Hepatic stellate cell (primary cell): ENCODE results near the gene CAMK2A.

Source experiments
- DNase-seq: peaks from one replicate; pipeline ENCODE4 v3.0.0; 2011; ENCODE audit warnings: low spot score

The CAMK2A gene

DNA sequence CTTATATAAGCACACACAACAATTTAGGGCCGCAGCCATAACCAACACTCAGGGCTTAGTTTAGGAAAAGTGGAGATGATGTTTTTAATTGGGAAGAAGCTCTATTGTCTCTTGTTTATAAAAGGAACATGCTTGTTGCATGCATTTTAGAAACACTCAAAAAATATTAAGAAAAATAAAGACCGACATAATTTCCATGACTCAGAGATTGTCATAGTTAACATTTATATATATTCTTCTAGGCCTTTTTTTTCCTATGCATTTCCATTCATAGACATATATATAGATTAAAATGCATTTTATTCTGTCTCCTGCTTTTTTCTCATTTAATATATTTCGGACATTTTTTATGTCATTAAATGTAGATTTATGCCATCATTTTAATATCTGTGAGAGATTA lies 26.7 kb upstream of the CAMK2A start:
- no peak for DNase-seq

DNA sequence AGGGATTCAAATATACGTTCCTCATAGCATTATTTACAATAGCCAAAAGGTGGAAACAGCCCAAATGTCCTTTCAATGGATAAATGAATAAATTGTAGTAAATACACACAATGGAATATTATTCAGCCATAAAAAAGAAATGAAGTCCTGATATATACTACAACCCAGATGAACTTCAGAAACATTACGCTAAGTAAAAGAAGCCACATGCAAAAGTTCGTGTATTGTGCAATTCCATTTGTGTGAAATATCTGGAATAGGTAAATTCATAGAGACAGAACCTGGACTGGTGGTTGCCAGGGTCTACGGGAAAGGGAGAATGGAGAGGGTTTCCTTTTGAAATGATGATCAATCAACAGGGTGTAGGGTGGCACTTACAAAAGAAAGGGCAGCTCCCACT lies 25.7 kb upstream of the CAMK2A start:
- no peak for DNase-seq

- no peak for DNase-seq
Measured at GRCh38 chr5:150313921-150314716, 24.5 kb upstream of the CAMK2A start.

- DNase-seq: no peak
Measured at GRCh38 chr5:150313501-150313900, 23.9 kb upstream of the CAMK2A start.

DNA sequence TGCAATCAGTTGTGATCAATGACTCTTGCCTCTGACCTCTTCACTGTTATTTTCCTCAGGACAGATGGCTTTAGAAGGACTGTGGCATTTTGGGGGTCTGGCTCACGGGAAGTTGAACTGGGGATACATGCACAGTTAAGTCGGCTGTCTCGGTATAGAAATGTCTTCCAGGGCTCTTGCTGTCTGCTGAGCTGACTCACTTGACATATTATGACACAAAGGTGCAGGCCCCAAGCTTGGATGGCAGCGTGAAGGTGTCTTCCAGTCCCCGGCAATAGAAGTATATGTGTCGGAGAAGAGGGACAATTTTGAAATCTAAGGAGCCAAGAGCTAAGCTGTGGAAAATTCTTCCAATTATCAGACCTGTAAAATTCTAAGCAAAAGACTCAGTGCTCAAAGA lies 22.9 kb upstream of the CAMK2A start:
- no peak for DNase-seq

GRCh38 chr5:150311015-150311692 lies 21.6 kb upstream of the CAMK2A start:
- DNase-seq: no peak

- DNase-seq: no peak
Measured at GRCh38 chr5:150310246-150310645, 20.7 kb upstream of the CAMK2A start.

DNA sequence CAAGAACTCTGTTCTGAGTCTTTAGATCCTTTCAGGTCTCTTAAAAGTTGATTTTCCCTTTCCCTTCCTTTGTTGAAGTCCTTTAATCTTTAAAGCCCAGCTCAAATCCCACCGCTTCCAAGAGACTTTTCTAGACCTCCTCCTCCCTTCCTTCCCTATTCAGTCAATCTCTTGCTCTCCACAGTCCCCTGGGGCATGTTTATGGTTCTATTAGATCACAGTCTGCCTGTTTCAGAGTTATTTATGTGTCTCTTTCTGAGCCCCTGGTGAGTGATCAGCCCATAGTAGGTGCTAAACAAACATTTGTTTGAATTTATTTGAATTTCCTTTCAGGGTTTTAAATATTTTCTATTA lies 20.3 kb upstream of the CAMK2A start:
- DNase-seq: no peak

DNA sequence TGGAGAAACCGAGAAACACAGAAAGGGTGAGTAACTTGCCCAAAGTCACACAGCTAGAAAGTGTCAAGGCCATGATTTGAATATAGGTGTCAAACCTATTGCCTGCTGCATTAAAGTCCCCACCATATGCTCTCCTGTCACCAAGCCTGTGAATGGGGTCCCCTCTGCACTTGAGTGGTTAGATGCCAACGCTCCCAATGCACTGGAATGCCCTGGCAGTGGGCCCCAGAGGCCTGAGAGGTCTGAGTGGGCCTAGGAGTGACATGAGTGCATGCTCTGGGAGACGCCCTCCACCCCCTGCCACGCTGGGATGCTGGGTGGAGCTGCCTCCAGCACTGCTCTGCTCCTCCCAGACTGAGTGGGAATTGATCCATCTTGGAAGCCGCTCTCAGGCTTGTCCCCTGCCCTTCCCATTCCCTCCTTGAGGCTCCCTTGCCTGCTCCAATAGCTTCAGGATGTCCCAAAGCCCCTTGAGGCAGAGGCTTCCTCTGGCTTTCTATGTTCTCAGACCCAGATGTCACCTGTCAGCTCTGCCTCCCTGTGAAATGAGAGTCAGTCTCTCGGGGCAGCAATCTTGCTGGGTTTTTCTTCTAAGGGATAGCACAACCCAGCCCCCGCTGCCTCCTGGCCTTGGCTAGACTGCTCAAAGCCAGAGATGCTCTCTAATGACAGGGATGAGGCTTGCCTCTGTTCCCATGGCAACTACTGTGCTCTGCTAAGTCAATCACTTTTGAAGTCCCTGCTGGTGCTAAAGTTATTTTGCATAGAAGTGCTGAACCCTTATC lies 19.7 kb upstream of the CAMK2A start:
- DNase-seq: no peak

GRCh38 chr5:150307617-150308426 lies 18.2 kb upstream of the CAMK2A start:
- no peak for DNase-seq

- DNase-seq: no peak
Measured at GRCh38 chr5:150306775-150307174, 17.2 kb upstream of the CAMK2A start.

- DNase-seq: no peak
Measured at GRCh38 chr5:150305557-150305956, 16.0 kb upstream of the CAMK2A start.

DNA sequence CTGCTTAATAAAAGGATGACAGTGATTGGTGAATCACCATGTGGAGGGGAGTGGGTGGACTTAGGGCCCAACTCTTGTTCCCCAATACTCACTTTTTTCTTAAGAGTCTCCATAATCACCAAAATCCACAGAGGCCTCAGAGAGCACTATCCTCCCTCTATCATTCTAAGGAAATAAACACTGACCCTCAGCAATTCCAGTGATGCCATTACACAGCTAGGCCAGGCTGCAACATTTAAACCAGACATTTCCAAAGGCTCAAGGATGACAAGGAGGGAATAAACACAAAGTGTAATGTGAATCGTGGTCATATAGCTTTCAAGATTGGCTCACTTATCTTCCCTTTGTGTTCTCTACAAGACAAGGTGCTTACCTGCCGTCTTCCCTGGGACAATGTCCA lies 15.5 kb upstream of the CAMK2A start:
- no peak for DNase-seq

DNA sequence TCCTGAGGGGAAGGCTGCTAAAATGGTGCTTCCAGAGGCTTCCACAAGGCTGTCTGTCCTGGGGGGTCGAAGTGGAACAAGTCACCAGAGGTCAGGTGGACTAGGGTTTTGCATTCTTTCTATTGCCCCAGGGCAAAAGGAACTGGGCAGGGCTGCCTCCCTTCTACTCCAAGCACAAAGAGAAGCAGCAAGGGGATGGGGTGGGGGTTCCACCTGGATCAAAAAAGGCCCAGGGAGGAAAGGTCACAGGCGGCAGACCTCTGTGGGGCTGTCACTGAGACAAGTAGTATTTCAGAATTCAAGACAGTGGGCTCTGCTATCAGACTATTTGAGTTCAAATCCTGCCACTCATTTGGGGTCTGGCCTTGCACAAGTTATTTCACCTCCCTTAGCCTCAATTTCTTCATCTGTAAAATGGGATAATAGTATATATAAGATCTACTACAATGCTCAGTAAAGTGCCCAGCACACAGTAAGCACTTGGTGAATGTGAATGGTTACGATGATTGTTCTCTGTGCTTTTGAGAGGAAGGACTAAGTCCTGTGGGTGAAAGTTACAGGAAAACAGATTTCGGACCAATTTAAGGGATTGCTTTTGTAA lies 15.0 kb upstream of the CAMK2A start:
- DNase-seq: no peak

- DNase-seq: no peak
Measured at GRCh38 chr5:150303660-150304386, 14.2 kb upstream of the CAMK2A start.

DNA sequence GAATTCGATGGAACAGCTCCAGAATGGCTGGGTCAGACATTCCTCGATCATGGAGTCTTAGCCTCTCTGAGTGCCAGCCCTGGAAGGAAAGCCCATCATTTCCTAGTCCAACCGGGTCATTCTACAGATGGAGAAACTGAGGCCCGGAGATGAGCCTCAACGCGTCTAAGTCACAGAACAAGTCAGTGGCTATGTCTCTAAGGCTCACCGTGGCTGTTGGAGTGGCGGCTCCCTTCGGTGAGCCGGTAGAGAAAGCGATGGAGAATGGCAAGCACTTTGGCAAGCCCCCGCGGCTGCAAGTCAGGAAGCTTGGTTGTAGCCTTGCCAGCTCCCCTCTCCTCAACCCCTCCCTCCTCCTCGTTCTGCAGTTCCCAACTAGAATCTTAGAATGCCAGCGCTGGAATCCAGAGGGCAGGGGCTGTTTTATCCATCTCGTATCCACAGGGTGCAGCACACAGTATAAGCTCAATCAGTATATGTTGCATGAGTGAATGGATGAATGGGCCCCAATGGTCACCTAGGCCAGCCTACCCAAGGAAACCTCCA lies 13.6 kb upstream of the CAMK2A start:
- DNase-seq: no peak

- peak; percentile 87 for DNase-seq
Measured at GRCh38 chr5:150302301-150303069, 12.9 kb upstream of the CAMK2A start, which contains the start of gene ARSI. Gene ARSI (minus strand): TSS chr5:150302905. CDS start chr5:150302373, 532 bp downstream.

DNA sequence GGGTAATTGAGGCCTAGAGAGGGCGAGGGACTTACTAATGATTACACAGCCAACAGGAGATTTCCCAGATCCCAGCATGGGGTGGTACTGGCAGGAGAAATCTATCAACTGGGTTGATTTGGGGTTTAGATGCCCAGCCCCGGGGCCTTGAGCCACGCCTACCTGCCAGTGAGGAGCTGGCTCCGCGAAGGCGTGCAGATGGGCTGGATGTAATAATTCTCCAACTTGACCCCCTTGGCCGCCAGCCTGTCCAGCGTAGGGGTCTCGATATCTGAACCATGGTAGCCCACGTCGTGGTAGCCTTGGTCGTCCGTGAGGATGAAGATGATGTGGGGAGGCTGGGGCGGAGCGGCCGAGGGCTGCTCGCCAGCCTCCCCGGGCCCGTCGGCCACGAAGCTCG lies 12.3 kb upstream of the CAMK2A start:
- DNase-seq: no peak

GRCh38 chr5:150301170-150301505 lies 11.6 kb upstream of the CAMK2A start:
- DNase-seq: no peak
